Kidney epithelial cell (primary cell): Measurements from ENCODE around the gene RPL10A. TPM values are rescaled to one million over a fixed set of nuclear protein-coding genes. Genes with fewer than 3 reads are reported as not detected.

Experiments used
- DNase-seq: peaks from one replicate; pipeline ENCODE4 v3.0.0-alpha.2; 2010; ENCODE audit warnings: low read depth
- H3K27me3 ChIP-seq: 2 replicates; pipeline ENCODE4 v1.6.0; 2011; ENCODE audit warnings: low read length; ENCODE audit not compliant: control insufficient read depth, insufficient read depth
- H3K36me3 ChIP-seq: 2 replicates; pipeline ENCODE4 v1.5.1; 2011; ENCODE audit warnings: low read length; ENCODE audit not compliant: control insufficient read depth, insufficient read depth
- H3K4me3 ChIP-seq: 2 replicates; pipeline ENCODE4 v1.5.1; 2011; ENCODE audit warnings: low read depth, mild to moderate bottlenecking, control low read depth, low read length
- total RNA-seq: library from RNA; depleted of rRNA; stranded (reverse); fragments of >200 nt; gene quantifications from 2 replicates; pipeline ENCODE4 v1.2.3, GENCODE V29; 2015
- TF ChIP-seq, protein P1 (sequence below): IDR thresholded peaks from 2 replicates; pipeline ENCODE4 v1.5.1; 2011; ENCODE audit warnings: mild to moderate bottlenecking, moderate library complexity, low read length, control low read depth, inconsistent platforms; ENCODE audit not compliant: insufficient read depth, poor library complexity, severe bottlenecking

Gene RPL10A
- total RNA-seq, 1 donor from 2014 or later = 1,851 TPM

GRCh38 chr6:35463292-35463691, 4.9 kb upstream of the RPL10A start:
- no peak overlapping the region for H3K4me3 ChIP-seq
- DNase-seq = no peak
- TF ChIP-seq, protein P1, sequence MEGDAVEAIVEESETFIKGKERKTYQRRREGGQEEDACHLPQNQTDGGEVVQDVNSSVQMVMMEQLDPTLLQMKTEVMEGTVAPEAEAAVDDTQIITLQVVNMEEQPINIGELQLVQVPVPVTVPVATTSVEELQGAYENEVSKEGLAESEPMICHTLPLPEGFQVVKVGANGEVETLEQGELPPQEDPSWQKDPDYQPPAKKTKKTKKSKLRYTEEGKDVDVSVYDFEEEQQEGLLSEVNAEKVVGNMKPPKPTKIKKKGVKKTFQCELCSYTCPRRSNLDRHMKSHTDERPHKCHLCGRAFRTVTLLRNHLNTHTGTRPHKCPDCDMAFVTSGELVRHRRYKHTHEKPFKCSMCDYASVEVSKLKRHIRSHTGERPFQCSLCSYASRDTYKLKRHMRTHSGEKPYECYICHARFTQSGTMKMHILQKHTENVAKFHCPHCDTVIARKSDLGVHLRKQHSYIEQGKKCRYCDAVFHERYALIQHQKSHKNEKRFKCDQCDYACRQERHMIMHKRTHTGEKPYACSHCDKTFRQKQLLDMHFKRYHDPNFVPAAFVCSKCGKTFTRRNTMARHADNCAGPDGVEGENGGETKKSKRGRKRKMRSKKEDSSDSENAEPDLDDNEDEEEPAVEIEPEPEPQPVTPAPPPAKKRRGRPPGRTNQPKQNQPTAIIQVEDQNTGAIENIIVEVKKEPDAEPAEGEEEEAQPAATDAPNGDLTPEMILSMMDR = no peak
- H3K27me3 ChIP-seq = no peaks in the 10 kb centered on the region
- no peaks in the 10 kb centered on the region for H3K36me3 ChIP-seq

- H3K27me3 ChIP-seq = no peaks in the 10 kb centered on the region
- TF ChIP-seq, protein P1 = no peak
- no peak for DNase-seq
- H3K4me3 ChIP-seq = no peak overlapping the region
- peaks cover 3% of the 10 kb centered on the region for H3K36me3 ChIP-seq
Measured at GRCh38 chr6:35465646-35466045, 2.6 kb upstream of the RPL10A start.

- Histone ChIP-seq H3K27me3 (no peaks in the 10 kb centered on the region), H3K36me3 (peaks cover 3% of the 10 kb centered on the region), H3K4me3 (peak overlapping the region; percentile 93)
- no peak for DNase-seq
- TF ChIP-seq, protein P1 = no peak
Measured at GRCh38 chr6:35468980-35469750, 964 bp downstream of the RPL10A start.

DNA sequence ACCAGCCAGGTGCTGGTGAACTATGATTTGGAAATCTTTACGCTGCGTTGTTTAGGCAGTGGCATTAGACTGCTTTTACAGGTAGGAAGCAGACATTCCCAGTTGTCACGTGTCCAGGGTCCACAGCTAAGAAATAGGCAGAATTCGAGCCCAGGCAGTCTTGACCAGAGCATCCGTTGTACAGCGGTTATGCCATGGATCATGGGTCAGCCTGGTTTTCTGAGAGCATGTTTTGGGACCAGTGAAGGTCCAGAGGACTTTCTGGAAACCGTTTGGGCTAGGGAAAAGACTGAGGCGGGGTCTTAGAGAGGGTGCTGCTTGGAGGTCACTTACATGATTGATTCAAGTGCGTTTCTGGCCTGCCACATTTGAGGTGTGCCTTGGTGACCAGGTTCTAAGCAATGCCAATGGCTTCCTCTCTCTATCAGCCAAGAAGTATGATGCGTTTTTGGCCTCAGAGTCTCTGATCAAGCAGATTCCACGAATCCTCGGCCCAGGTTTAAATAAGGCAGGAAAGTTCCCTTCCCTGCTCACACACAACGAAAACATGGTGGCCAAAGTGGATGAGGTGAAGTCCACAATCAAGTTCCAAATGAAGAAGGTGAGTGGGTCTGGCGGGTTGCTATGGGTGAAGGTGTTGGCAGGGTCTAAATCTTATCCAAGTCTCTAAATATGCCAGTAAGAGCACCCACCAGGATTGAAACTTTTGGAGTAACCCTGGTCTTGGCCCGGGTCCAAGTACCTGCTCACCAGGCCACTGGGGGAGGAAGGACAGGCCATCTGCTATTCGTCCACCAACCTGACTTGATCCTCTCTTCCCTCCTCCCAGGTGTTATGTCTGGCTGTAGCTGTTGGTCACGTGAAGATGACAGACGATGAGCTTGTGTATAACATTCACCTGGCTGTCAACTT, 1.8 kb downstream of the RPL10A start:
- Histone ChIP-seq H3K4me3 (peak overlapping the region; percentile 93), H3K27me3 (no peaks in the 10 kb centered on the region), H3K36me3 (peaks cover 4% of the 10 kb centered on the region)
- TF ChIP-seq, protein P1 = no peak
- DNase-seq = no peak

DNA sequence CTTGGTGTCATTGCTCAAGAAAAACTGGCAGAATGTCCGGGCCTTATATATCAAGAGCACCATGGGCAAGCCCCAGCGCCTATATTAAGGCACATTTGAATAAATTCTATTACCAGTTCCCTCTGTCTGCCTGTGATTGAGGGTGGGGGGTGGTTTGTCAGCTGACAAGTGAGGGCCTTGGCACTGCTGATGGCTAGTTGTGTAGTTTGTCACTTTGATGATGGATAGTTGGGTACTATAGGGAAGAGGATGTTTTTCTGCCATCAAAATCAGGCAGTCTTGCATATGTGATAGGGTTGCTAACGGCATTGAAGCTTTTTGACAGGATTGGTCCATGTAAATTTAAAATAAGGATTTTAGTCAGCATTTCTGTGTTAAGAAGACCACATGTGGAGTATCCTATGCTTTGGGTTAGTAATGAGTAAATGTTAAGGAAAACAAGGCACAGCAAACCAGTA, 2.5 kb downstream of the RPL10A start:
- H3K36me3 ChIP-seq = peaks cover 4% of the 10 kb centered on the region

More for the DNA sequence above, 2.5 kb downstream of the RPL10A start:
- TF ChIP-seq, protein P1 = no peak
- DNase-seq = no peak
- Histone ChIP-seq H3K4me3 (no peak overlapping the region), H3K27me3 (no peaks in the 10 kb centered on the region)
